Sigmoid colon (tissue), 7 donors: Measurements from ENCODE around the gene PIK3C2G. TPM values are rescaled to one million over a fixed set of nuclear protein-coding genes. Genes with fewer than 3 reads are reported as not detected.

Source experiments
- DNase-seq: peaks from one replicate; pipeline ENCODE4 v3.0.0-alpha.2; 2019
- H3K27ac ChIP-seq, 4 donors: fragments of 200-600 bp; sonication (generic); one replicate each; pipeline ENCODE4 v1.5.1; 2016 to 2019; ENCODE audit warnings: mild to moderate bottlenecking in 1 of 4
- H3K27me3 ChIP-seq, 3 donors: fragments of 200-600 bp; sonication (generic); one replicate each; pipeline ENCODE4 v1.5.1; 2019; ENCODE audit warnings: mild to moderate bottlenecking in 1 of 3
- H3K36me3 ChIP-seq, 4 donors: fragments of 200-600 bp; sonication (generic); one replicate each; pipeline ENCODE4 v1.5.1; 2016 to 2019
- H3K4me1 ChIP-seq, 4 donors: fragments of 200-600 bp; sonication (generic); one replicate each; pipeline ENCODE4 v1.5.1; 2017 to 2019
- H3K4me3 ChIP-seq, 4 donors: fragments of 200-600 bp; sonication (generic); one replicate each; pipeline ENCODE4 v1.5.1; 2017 to 2019; ENCODE audit warnings: mild to moderate bottlenecking in 2 of 4, moderate library complexity in 1 of 4
- H3K9me3 ChIP-seq, 4 donors: fragments of 200-600 bp in 3 of 4; sonication (generic) in 3 of 4; one replicate each; pipeline versions ENCODE4 v1.5.1 to v1.6.1; 2013 to 2019
- EP300 ChIP-seq, 4 donors: sonication (generic); formaldehyde crosslinking; IDR thresholded peaks; one replicate each; pipeline ENCODE4 v1.6.1; 2017; ENCODE audit warnings: antibody characterized with exemption in 4 of 4
- POLR2A ChIP-seq, 2 donors: fragments of 450-650 bp; IDR thresholded peaks; one replicate each; pipeline ENCODE4 v1.6.1; 2016; ENCODE audit warnings: antibody characterized with exemption in 2 of 2, mild to moderate bottlenecking in 2 of 2, moderate library complexity in 2 of 2
- POLR2AphosphoS5 ChIP-seq, 4 donors: sonication (generic); formaldehyde crosslinking; IDR thresholded peaks; one replicate each; pipeline ENCODE4 v1.6.1; 2017; ENCODE audit warnings: antibody characterized with exemption in 4 of 4
- WGBS, 2 donors: extraction: QIAGEN DNeasy Blood & Tissue Kit; methylation state at CpG; one replicate each; pipeline ENCODE4 v1.1.7; 2013; 5-methylcytosine and 5-hydroxymethylcytosine counted together
- intact Hi-C: fragments of 100-400 bp; cut with DNase I; formaldehyde crosslinking; loops from one replicate; pipeline ENCODE4 v1.15.1; 2023
- polyA plus RNA-seq, 3 donors: library from polyadenylated mRNA; stranded (reverse); fragments of 200-250 nt; gene quantifications; one replicate each; pipeline ENCODE4 v1.2.3, GENCODE V29; 2013
- total RNA-seq, 4 donors: library from RNA; depleted of rRNA; stranded (reverse); fragments of >200 nt; gene quantifications; one replicate each; pipeline ENCODE4 v1.1.0, GENCODE V29; 2016
- TF ChIP-seq, protein P1 (sequence below), 4 experiments: fragments of 450-650 bp in 3 of 4; fragments of 200-600 bp in 1 of 4; IDR thresholded peaks; one replicate each; pipeline ENCODE4 v1.5.1; 2016 to 2019; ENCODE audit warnings: antibody characterized with exemption in 4 of 4, mild to moderate bottlenecking in 3 of 4, moderate library complexity in 2 of 4
- donor health status: healthy with polysubstance abuse.
- donor health status: Bipolar disorder and iron deficiency.
- donor health status: healthy.

Gene PIK3C2G
- total and polyA plus RNA-seq, 7 donors = 0.07 to 1.7 (median 0.63) TPM; not detected in 1

DNA sequence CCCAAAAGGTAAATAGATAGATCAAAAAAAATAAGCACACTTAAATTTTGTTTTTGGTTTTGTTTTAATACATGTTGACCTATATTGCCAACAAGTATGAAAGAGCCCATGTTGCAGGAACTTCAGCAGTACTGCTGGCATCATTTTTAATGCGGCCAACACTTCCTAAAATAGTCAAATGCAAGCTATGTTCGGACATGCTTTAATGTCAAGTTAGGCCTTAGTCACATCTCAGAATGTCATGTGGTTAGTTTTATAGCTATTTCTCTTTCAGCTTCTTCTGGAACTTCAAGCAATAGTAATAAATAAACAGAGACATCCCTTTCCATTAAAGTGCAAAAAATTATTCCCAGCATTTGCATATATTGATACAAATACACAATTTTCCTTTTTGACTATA lies 153.4 kb downstream of the PIK3C2G start:
- H3K4me3 ChIP-seq = no peak overlapping the region
- H3K27ac ChIP-seq = no peak overlapping the region
- intact Hi-C loops = no loop called here
- no peak for TF ChIP-seq EP300 (IDR thresholded peaks at IDR 0.05)
- TF ChIP-seq, protein P1, sequence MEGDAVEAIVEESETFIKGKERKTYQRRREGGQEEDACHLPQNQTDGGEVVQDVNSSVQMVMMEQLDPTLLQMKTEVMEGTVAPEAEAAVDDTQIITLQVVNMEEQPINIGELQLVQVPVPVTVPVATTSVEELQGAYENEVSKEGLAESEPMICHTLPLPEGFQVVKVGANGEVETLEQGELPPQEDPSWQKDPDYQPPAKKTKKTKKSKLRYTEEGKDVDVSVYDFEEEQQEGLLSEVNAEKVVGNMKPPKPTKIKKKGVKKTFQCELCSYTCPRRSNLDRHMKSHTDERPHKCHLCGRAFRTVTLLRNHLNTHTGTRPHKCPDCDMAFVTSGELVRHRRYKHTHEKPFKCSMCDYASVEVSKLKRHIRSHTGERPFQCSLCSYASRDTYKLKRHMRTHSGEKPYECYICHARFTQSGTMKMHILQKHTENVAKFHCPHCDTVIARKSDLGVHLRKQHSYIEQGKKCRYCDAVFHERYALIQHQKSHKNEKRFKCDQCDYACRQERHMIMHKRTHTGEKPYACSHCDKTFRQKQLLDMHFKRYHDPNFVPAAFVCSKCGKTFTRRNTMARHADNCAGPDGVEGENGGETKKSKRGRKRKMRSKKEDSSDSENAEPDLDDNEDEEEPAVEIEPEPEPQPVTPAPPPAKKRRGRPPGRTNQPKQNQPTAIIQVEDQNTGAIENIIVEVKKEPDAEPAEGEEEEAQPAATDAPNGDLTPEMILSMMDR (IDR thresholded peaks at IDR 0.05) = no peak
- no peak for TF ChIP-seq POLR2A (IDR thresholded peaks at IDR 0.05)
- no peak for TF ChIP-seq POLR2AphosphoS5 (IDR thresholded peaks at IDR 0.05)
- H3K9me3 ChIP-seq = no peaks in the 10 kb centered on the region
- no peak for DNase-seq
- H3K36me3 ChIP-seq = no peaks in the 10 kb centered on the region
- 91 to 98% methylated on average over 2 of the region's 2 CpGs for whole genome bisulfite sequencing, 2 donors
- H3K27me3 ChIP-seq = no peaks in the 10 kb centered on the region
- no peaks in the 10 kb centered on the region for H3K4me1 ChIP-seq

DNA sequence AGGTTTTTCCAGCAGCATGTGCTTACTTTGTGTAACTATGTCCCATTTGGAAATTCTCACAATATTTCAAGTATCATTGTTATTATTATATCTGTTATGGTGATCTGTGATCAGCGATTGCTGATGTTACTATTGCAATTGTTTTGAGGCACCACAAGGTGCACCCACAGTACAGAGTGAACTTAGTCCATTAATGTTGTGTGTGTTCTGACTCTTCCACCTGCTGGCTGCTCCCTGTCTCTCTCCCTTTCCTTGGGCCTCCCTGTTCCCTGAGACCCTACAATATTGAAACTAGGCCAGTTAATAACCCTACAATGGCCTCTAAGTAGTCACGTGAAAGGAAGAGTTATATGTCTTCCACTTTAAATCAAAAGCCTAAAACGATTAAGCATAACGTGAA lies 153.9 kb downstream of the PIK3C2G start:
- H3K4me1 ChIP-seq = no peaks in the 10 kb centered on the region
- no peaks in the 10 kb centered on the region for H3K27me3 ChIP-seq
- WGBS, 2 donors = 87 to 91% methylated on average over 4 of the region's 4 CpGs
- no peak overlapping the region for H3K27ac ChIP-seq
- H3K4me3 ChIP-seq = no peak overlapping the region
- TF ChIP-seq POLR2A (IDR thresholded peaks at IDR 0.05) (no peak), EP300 (IDR thresholded peaks at IDR 0.05) (no peak), POLR2AphosphoS5 (IDR thresholded peaks at IDR 0.05) (no peak)
- TF ChIP-seq, protein P1 (IDR thresholded peaks at IDR 0.05) = no peak
- no peaks in the 10 kb centered on the region for H3K36me3 ChIP-seq
- intact Hi-C loops = no loop called here
- no peaks in the 10 kb centered on the region for H3K9me3 ChIP-seq
- no peak for DNase-seq

DNA sequence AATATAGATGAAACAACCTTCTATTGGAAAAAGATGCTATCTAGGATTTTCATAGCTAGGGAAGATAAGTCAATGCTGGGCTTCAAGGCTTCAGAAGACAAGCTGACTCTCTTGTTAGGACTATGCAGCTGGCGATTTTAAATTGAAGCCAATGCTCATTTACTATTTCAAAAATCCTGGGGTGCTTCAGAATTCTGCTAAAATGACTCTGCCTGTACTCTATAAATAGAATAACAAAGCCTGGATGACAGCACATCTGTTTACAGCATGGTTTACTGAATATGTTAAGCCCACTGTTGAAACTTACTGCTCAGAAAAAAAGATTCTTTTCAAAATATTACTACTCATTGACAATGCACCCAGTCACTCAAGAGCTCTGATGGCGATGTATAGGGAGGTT lies 155.1 kb downstream of the PIK3C2G start:
- no peak overlapping the region for H3K27ac ChIP-seq
- H3K36me3 ChIP-seq = no peaks in the 10 kb centered on the region
- H3K4me3 ChIP-seq = no peak overlapping the region
- TF ChIP-seq EP300 (IDR thresholded peaks at IDR 0.05) = no peak
- no peak for TF ChIP-seq POLR2AphosphoS5 (IDR thresholded peaks at IDR 0.05)
- TF ChIP-seq, protein P1 (IDR thresholded peaks at IDR 0.05) = no peak
- no peak for TF ChIP-seq POLR2A (IDR thresholded peaks at IDR 0.05)
- intact Hi-C loops = no loop called here
- WGBS, 2 donors = 86 to 87% methylated on average over 2 of the region's 2 CpGs
- no peak for DNase-seq
- H3K27me3 ChIP-seq = no peaks in the 10 kb centered on the region
- H3K4me1 ChIP-seq = no peaks in the 10 kb centered on the region
- no peaks in the 10 kb centered on the region for H3K9me3 ChIP-seq

DNA sequence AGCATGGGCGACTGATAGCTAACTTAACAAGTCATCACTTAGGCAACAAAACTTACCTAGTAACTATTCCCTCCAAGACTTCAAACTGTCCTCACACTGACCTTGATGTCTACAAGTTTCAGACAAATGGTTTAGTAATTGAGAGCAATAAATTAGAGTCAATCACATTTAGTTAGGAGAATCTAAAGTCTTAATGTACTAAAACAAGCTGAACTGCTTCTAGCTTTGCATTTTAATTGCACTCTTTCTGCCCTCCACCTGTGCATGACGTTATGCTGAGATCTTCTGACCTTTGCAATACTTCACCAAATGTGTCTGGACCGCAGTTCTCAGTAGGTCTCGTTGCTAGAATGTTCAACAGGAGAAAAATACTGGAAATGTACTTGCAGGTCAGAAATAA lies 158.0 kb downstream of the PIK3C2G start:
- intact Hi-C loops = no loop called here
- H3K9me3 ChIP-seq = no peaks in the 10 kb centered on the region
- WGBS, 2 donors = 59 to 82% methylated on average over 4 of the region's 4 CpGs
- no peak overlapping the region for H3K27ac ChIP-seq
- H3K4me1 ChIP-seq = no peaks in the 10 kb centered on the region
- TF ChIP-seq POLR2A (IDR thresholded peaks at IDR 0.05) (no peak), EP300 (IDR thresholded peaks at IDR 0.05) (no peak), POLR2AphosphoS5 (IDR thresholded peaks at IDR 0.05) (no peak)
- TF ChIP-seq, protein P1 (IDR thresholded peaks at IDR 0.05) = no peak
- DNase-seq = no peak
- H3K36me3 ChIP-seq = no peaks in the 10 kb centered on the region
- no peak overlapping the region for H3K4me3 ChIP-seq
- no peaks in the 10 kb centered on the region for H3K27me3 ChIP-seq

DNA sequence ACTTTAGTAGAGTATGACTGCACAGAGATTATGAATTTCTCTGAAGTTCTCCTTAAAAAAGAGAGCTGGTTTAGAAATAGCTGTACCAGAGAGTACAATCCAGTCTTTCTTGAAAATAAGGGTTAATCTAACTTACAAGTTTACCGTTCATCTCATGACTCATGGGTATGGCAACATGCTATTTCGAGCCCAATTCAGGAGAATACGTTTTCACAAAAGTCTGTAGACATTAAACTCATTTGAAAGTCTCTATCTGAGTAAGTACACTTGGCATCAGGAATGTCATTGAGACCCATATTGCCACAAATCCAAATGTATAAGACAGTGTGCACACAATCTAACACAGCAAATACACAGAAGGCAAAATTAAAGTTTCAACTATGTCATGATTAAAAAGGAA lies 160.5 kb downstream of the PIK3C2G start:
- intact Hi-C loops = no loop called here
- H3K36me3 ChIP-seq = no peaks in the 10 kb centered on the region
- H3K4me1 ChIP-seq = no peaks in the 10 kb centered on the region
- no peak overlapping the region for H3K4me3 ChIP-seq
- TF ChIP-seq POLR2A (IDR thresholded peaks at IDR 0.05) (no peak), EP300 (IDR thresholded peaks at IDR 0.05) (no peak), POLR2AphosphoS5 (IDR thresholded peaks at IDR 0.05) (no peak)
- TF ChIP-seq, protein P1 (IDR thresholded peaks at IDR 0.05) = no peak
- H3K27me3 ChIP-seq = no peaks in the 10 kb centered on the region
- no peaks in the 10 kb centered on the region for H3K9me3 ChIP-seq
- WGBS, 2 donors = 53 to 66% methylated on average over 3 of the region's 3 CpGs
- H3K27ac ChIP-seq = no peak overlapping the region
- no peak for DNase-seq
